IPS-NIHi11 (cell line): ENCODE measurements around the gene CYSLTR2.
"Not testable (repeated sequence)": the region's sequence is repeated elsewhere in the genome, so short reads cannot be mapped to it uniquely, and the experiment has no call there.

ENCODE experiments used
- DNase-seq: peaks from one replicate; pipeline ENCODE4 v3.0.0; 2012; ENCODE audit warnings: mixed read lengths, low spot score

Gene CYSLTR2

GRCh38 chr13:48645845-48646244, 7.9 kb upstream of the CYSLTR2 start:
- no peak for DNase-seq

GRCh38 chr13:48646791-48647190, 6.9 kb upstream of the CYSLTR2 start:
- no peak for DNase-seq

GRCh38 chr13:48647625-48648024, 6.1 kb upstream of the CYSLTR2 start:
- no peak for DNase-seq

- DNase-seq, result no peak
Observed at GRCh38 chr13:48648446-48648845, 5.3 kb upstream of the CYSLTR2 start.

- DNase-seq, result no peak
Observed at GRCh38 chr13:48652851-48653471, 768 bp upstream of the CYSLTR2 start.

GRCh38 chr13:48654511-48654910, 782 bp downstream of the CYSLTR2 start:
- DNase-seq, result no peak

- no peak for DNase-seq
Observed at GRCh38 chr13:48655291-48655690, 1.6 kb downstream of the CYSLTR2 start.

- no peak for DNase-seq
Observed at GRCh38 chr13:48656608-48657007, 2.9 kb downstream of the CYSLTR2 start.

GRCh38 chr13:48660361-48661076, 6.8 kb downstream of the CYSLTR2 start:
- no peak for DNase-seq

GRCh38 chr13:48661107-48661506, 7.4 kb downstream of the CYSLTR2 start:
- DNase-seq, result no peak

GRCh38 chr13:48662226-48662625, 8.5 kb downstream of the CYSLTR2 start:
- DNase-seq, result no peak

GRCh38 chr13:48667136-48667535, 13.4 kb downstream of the CYSLTR2 start:
- DNase-seq, result no peak

GRCh38 chr13:48671421-48671820, 17.7 kb downstream of the CYSLTR2 start:
- not testable (repeated sequence) for DNase-seq

- DNase-seq, result no peak
Observed at GRCh38 chr13:48675247-48675646, 21.5 kb downstream of the CYSLTR2 start.

- DNase-seq, result peak; percentile 14
Observed at GRCh38 chr13:48678316-48678715, 24.6 kb downstream of the CYSLTR2 start.

- DNase-seq, result no peak
Observed at GRCh38 chr13:48679941-48680680, 26.4 kb downstream of the CYSLTR2 start.

- no peak for DNase-seq
Observed at GRCh38 chr13:48680756-48681392, 27.1 kb downstream of the CYSLTR2 start.

GRCh38 chr13:48681905-48682304, 28.2 kb downstream of the CYSLTR2 start:
- no peak for DNase-seq

GRCh38 chr13:48682436-48682835, 28.7 kb downstream of the CYSLTR2 start:
- no peak for DNase-seq

GRCh38 chr13:48686636-48687210, 33.0 kb downstream of the CYSLTR2 start:
- no peak for DNase-seq

GRCh38 chr13:48687249-48687648, 33.5 kb downstream of the CYSLTR2 start:
- DNase-seq, result no peak

- no peak for DNase-seq
Observed at GRCh38 chr13:48693998-48694397, 40.3 kb downstream of the CYSLTR2 start.
